GM12865 (cell line): ENCODE data around the gene SLC6A19.
"Not testable (repeated sequence)": the region's sequence is repeated elsewhere in the genome, so short reads cannot be mapped to it uniquely, and the experiment has no call there.

Source experiments
- DNase-seq: peaks from one replicate; pipeline ENCODE4 v3.0.0; 2010; ENCODE audit warnings: low read depth
- H3K4me3 ChIP-seq: 2 replicates; pipeline ENCODE4 v1.5.1; 2011; ENCODE audit warnings: mild to moderate bottlenecking, low read depth, low read length, control low read depth
- CTCF ChIP-seq: IDR thresholded peaks from 2 replicates; pipeline ENCODE4 v1.5.1; 2011; ENCODE audit warnings: low read length, control low read depth, low read depth, inconsistent platforms; ENCODE audit not compliant: insufficient read depth; ENCODE audit errors: missing control alignments

SLC6A19 gene

GRCh38 chr5:1224631-1225030 lies 23.2 kb downstream of the SLC6A19 start:
- TF ChIP-seq CTCF: no peak
- no peak overlapping the region for H3K4me3 ChIP-seq
- no peak for DNase-seq

- DNase-seq: no peak
- no peak for TF ChIP-seq CTCF
- no peak within 1 kb of the TSS for H3K4me3 ChIP-seq
Measured at GRCh38 chr5:1225081-1225480, 23.7 kb downstream of the SLC6A19 start, which contains the start of gene SLC6A18. TSS of gene SLC6A18 (plus strand) at chr5:1225381. CDS start at chr5:1225478, 97 bp downstream.

GRCh38 chr5:1226231-1226630 lies 24.8 kb downstream of the SLC6A19 start:
- H3K4me3 ChIP-seq: no peak overlapping the region
- no peak for TF ChIP-seq CTCF
- no peak for DNase-seq

- no peak for TF ChIP-seq CTCF
- no peak overlapping the region for H3K4me3 ChIP-seq
- no peak for DNase-seq
Measured at GRCh38 chr5:1226839-1227581, 25.6 kb downstream of the SLC6A19 start.

- no peak for TF ChIP-seq CTCF
- no peak for DNase-seq
- no peak overlapping the region for H3K4me3 ChIP-seq
Measured at GRCh38 chr5:1227667-1228066, 26.3 kb downstream of the SLC6A19 start.

- no peak for TF ChIP-seq CTCF
- no peak overlapping the region for H3K4me3 ChIP-seq
- no peak for DNase-seq
Measured at GRCh38 chr5:1228120-1228519, 26.7 kb downstream of the SLC6A19 start.

- not testable (repeated sequence) for DNase-seq, H3K4me3 ChIP-seq
Measured at GRCh38 chr5:1229023-1229422, 27.6 kb downstream of the SLC6A19 start.
